ENCODE measurements around the gene TIMP3.

GRCh38 chr22:32864596-32864995 is 63.1 kb downstream of the TIMP3 start:
- no peak for TF ChIP-seq POLR2A (IDR thresholded peaks at IDR 0.05; ENCODE audit: extremely low read depth, insufficient read length)
- TF ChIP-seq CTCF (IDR thresholded peaks at IDR 0.05; ENCODE audit: low read depth, low read length): no peak

Measured in NB4 (cell line).